DMS53 treated with DMSO at 0.1 percent for 48 hours (cell line): Measurements from ENCODE around the gene EPB41L4B.
"Not testable (repeated sequence)": the region's sequence is repeated elsewhere in the genome, so short reads cannot be mapped to it uniquely, and the experiment has no call there.

ENCODE experiments used
- DNase-seq: peaks from one replicate; lab custom pipeline; 2025; ENCODE audit not compliant: unreplicated experiment; lab: John Stamatoyannopoulos, UW

EPB41L4B gene

GRCh38 chr9:109246533-109246932 is 74.3 kb downstream of the EPB41L4B start:
- DNase-seq: no peak

- DNase-seq: no peak
Observed at GRCh38 chr9:109245310-109245897, 75.5 kb downstream of the EPB41L4B start.

- DNase-seq: peak; percentile 65
Observed at GRCh38 chr9:109244179-109245132, 76.4 kb downstream of the EPB41L4B start.

GRCh38 chr9:109242741-109243140 is 78.1 kb downstream of the EPB41L4B start:
- no peak for DNase-seq

- DNase-seq: no peak
Observed at GRCh38 chr9:109242014-109242413, 78.8 kb downstream of the EPB41L4B start.

GRCh38 chr9:109241207-109241606 is 79.7 kb downstream of the EPB41L4B start:
- no peak for DNase-seq

- no peak for DNase-seq
Observed at GRCh38 chr9:109239240-109239639, 81.6 kb downstream of the EPB41L4B start.

GRCh38 chr9:109238655-109239054 is 82.2 kb downstream of the EPB41L4B start:
- no peak for DNase-seq

GRCh38 chr9:109238125-109238524 is 82.7 kb downstream of the EPB41L4B start:
- no peak for DNase-seq

GRCh38 chr9:109232449-109233237 is 88.2 kb downstream of the EPB41L4B start:
- DNase-seq: no peak

GRCh38 chr9:109231593-109231992 is 89.3 kb downstream of the EPB41L4B start:
- no peak for DNase-seq

GRCh38 chr9:109230277-109230676 is 90.6 kb downstream of the EPB41L4B start:
- DNase-seq: no peak

GRCh38 chr9:109229682-109230081 is 91.2 kb downstream of the EPB41L4B start:
- DNase-seq: no peak

GRCh38 chr9:109228093-109228642 is 92.7 kb downstream of the EPB41L4B start:
- no peak for DNase-seq

GRCh38 chr9:109225629-109226028 is 95.2 kb downstream of the EPB41L4B start:
- DNase-seq: no peak

GRCh38 chr9:109224751-109225150 is 96.1 kb downstream of the EPB41L4B start:
- no peak for DNase-seq

- not testable (repeated sequence) for DNase-seq
Observed at GRCh38 chr9:109218242-109218641, 102.6 kb downstream of the EPB41L4B start.

GRCh38 chr9:109214414-109214813 is 106.4 kb downstream of the EPB41L4B start:
- DNase-seq: no peak

GRCh38 chr9:109213285-109214121 is 107.4 kb downstream of the EPB41L4B start:
- no peak for DNase-seq

- DNase-seq: no peak
Observed at GRCh38 chr9:109212768-109213167, 108.1 kb downstream of the EPB41L4B start.
